Measurements from ENCODE around the gene NAXD. TPM values are rescaled to one million over a fixed set of nuclear protein-coding genes. Genes with fewer than 3 reads are reported as not detected.

Gene NAXD
- total RNA-seq, 4 donors from 2014 or later: 12.9 to 37.8 (median 33.3) TPM

GRCh38 chr13:110647365-110647737 lies 32.0 kb downstream of the NAXD start:
- intact Hi-C loops (cut with DNase I; ENCODE audit: low total_unique reads) (no loop called here), in situ Hi-C loops (cut with MboI; ENCODE audit: low pct_ligation_motif_present in 1 of 4, low pct_unique_long_range_greater_than_20kb in 1 of 4, low sequenced_read_pairs in 3 of 4) (no loop called here)
- Histone ChIP-seq H3K27ac (no peak overlapping the region), H3K27me3 (no peaks in the 10 kb centered on the region), H3K4me3 (no peak overlapping the region), H3K9me3 (no peaks in the 10 kb centered on the region), H3K4me1 (peaks cover 0 to 9% (median 4%) of the 10 kb centered on the region in 4 donors), H3K36me3 (peaks cover 0 to 8% (median 0%) of the 10 kb centered on the region in 4 donors)
- WGBS, 2 donors (ENCODE audit: low coverage in 1 of 2): 89% methylated on average over 10 of the region's 10 CpGs; no CpG with 5 or more reads in 1 of the 2 donors
- DNase-seq: no peak
- TF ChIP-seq POLR2A (IDR thresholded peaks at IDR 0.05) (no peak), EP300 (IDR thresholded peaks at IDR 0.05; ENCODE audit: low read depth) (no peak), CTCF (IDR thresholded peaks at IDR 0.05) (no peak), POLR2AphosphoS5 (IDR thresholded peaks at IDR 0.05) (no peak)

- in situ Hi-C loops (cut with MboI; ENCODE audit: low pct_ligation_motif_present in 1 of 4, low pct_unique_long_range_greater_than_20kb in 1 of 4, low sequenced_read_pairs in 3 of 4) (no loop called here), intact Hi-C loops (cut with DNase I; ENCODE audit: low total_unique reads) (no loop called here)
- Histone ChIP-seq H3K36me3 (peaks cover 0 to 8% (median 0%) of the 10 kb centered on the region in 4 donors), H3K4me3 (no peak overlapping the region), H3K9me3 (no peaks in the 10 kb centered on the region), H3K27me3 (no peaks in the 10 kb centered on the region), H3K27ac (no peak overlapping the region), H3K4me1 (peaks cover 0 to 9% (median 4%) of the 10 kb centered on the region in 4 donors)
- 88 to 89% methylated on average over 2 to 16 of the region's 16 CpGs for WGBS, 2 donors (ENCODE audit: low coverage in 1 of 2)
- TF ChIP-seq POLR2AphosphoS5 (IDR thresholded peaks at IDR 0.05): no peak
- TF ChIP-seq CTCF (IDR thresholded peaks at IDR 0.05): no peak
- TF ChIP-seq EP300 (IDR thresholded peaks at IDR 0.05; ENCODE audit: low read depth): no peak
- TF ChIP-seq POLR2A (IDR thresholded peaks at IDR 0.05): no peak
- no peak for DNase-seq
These were observed 32.9 kb downstream of the NAXD start for GRCh38 chr13:110648146-110648819.

GRCh38 chr13:110648848-110649421 lies 33.6 kb downstream of the NAXD start:
- H3K4me1 ChIP-seq: peaks cover 0 to 9% (median 4%) of the 10 kb centered on the region in 4 donors
- no peaks in the 10 kb centered on the region for H3K27me3 ChIP-seq
- no peak for DNase-seq
- intact Hi-C loops (cut with DNase I; ENCODE audit: low total_unique reads) (no loop called here), in situ Hi-C loops (cut with MboI; ENCODE audit: low pct_ligation_motif_present in 1 of 4, low pct_unique_long_range_greater_than_20kb in 1 of 4, low sequenced_read_pairs in 3 of 4) (no loop called here)
- no peak overlapping the region for H3K27ac ChIP-seq
- peaks cover 0 to 8% (median 0%) of the 10 kb centered on the region in 4 donors for H3K36me3 ChIP-seq
- WGBS, 2 donors (ENCODE audit: low coverage in 1 of 2): 89% methylated on average over 35 of the region's 35 CpGs; no CpG with 5 or more reads in 1 of the 2 donors
- TF ChIP-seq POLR2AphosphoS5 (IDR thresholded peaks at IDR 0.05) (no peak), POLR2A (IDR thresholded peaks at IDR 0.05) (no peak), EP300 (IDR thresholded peaks at IDR 0.05; ENCODE audit: low read depth) (no peak), CTCF (IDR thresholded peaks at IDR 0.05) (no peak)
- H3K9me3 ChIP-seq: no peaks in the 10 kb centered on the region
- H3K4me3 ChIP-seq: no peak overlapping the region

- 89% methylated on average over 7 of the region's 7 CpGs; no CpG with 5 or more reads in 1 of the 2 donors for WGBS, 2 donors (ENCODE audit: low coverage in 1 of 2)
These were observed 34.2 kb downstream of the NAXD start for GRCh38 chr13:110649551-110649950.

More at GRCh38 chr13:110649551-110649950, 34.2 kb downstream of the NAXD start:
- H3K4me3 ChIP-seq: no peak overlapping the region
- in situ Hi-C loops (cut with MboI; ENCODE audit: low pct_ligation_motif_present in 1 of 4, low pct_unique_long_range_greater_than_20kb in 1 of 4, low sequenced_read_pairs in 3 of 4): no loop called here
- H3K4me1 ChIP-seq: peaks cover 0 to 6% (median 3%) of the 10 kb centered on the region in 4 donors
- H3K36me3 ChIP-seq: peaks cover 0 to 8% (median 0%) of the 10 kb centered on the region in 4 donors
- no peaks in the 10 kb centered on the region for H3K27me3 ChIP-seq
- no peaks in the 10 kb centered on the region for H3K9me3 ChIP-seq
- DNase-seq: no peak
- TF ChIP-seq CTCF (IDR thresholded peaks at IDR 0.05): no peak
- no peak for TF ChIP-seq POLR2AphosphoS5 (IDR thresholded peaks at IDR 0.05)
- no peak for TF ChIP-seq POLR2A (IDR thresholded peaks at IDR 0.05)
- no peak for TF ChIP-seq EP300 (IDR thresholded peaks at IDR 0.05; ENCODE audit: low read depth)
- intact Hi-C loops (cut with DNase I; ENCODE audit: low total_unique reads): no loop called here
- no peak overlapping the region for H3K27ac ChIP-seq

All from transverse colon (tissue), 4 donors.